ENCODE results near the gene TENT5C.

- no peak for TF ChIP-seq ZNF274 (IDR thresholded peaks at IDR 0.05; ENCODE audit: low read depth, low read length)
- no peak for TF ChIP-seq SUZ12 (IDR thresholded peaks at IDR 0.05; ENCODE audit: extremely low read depth, insufficient read depth, insufficient read length)
- no peak for TF ChIP-seq YY1 (IDR thresholded peaks at IDR 0.05; ENCODE audit: insufficient read depth, insufficient read length)
Measured at GRCh38 chr1:117628343-117628742, 22.5 kb downstream of the TENT5C start.

All from NT2/D1 (cell line).